Activated naive CD4-positive, alpha-beta T cell treated with anti-CD3 and anti-CD28 coated beads, Interleukin-2, amount 10 ng/mL, durations not matched to agents 7 days and 5 days (primary cell): ENCODE results near the gene MX1.

Experiments used
- CTCF ChIA-PET: fragments of 350-600 bp; sonication (Branson Sonifier 250); formaldehyde crosslinking; loops from one replicate; lab custom pipeline; 2021; ENCODE audit warnings: antibody characterized with exemption; lab: Charles Lee
- DNase-seq: peaks from one replicate; pipeline ENCODE4 v3.0.0-alpha.2; 2020
- H3K27ac Mint-ChIP-seq: one replicate; pipeline ENCODE4 v1.8.0; 2021; ENCODE audit warnings: mild to moderate bottlenecking, moderate library complexity, mixed read lengths
- H3K27me3 Mint-ChIP-seq: one replicate; pipeline ENCODE4 v1.8.0; 2021; ENCODE audit warnings: mild to moderate bottlenecking, mixed read lengths
- H3K36me3 Mint-ChIP-seq: one replicate; pipeline ENCODE4 v1.8.0; 2021; ENCODE audit warnings: mixed read lengths
- H3K4me1 Mint-ChIP-seq: one replicate; pipeline ENCODE4 v1.8.0; 2021; ENCODE audit warnings: mixed read lengths
- H3K4me3 Mint-ChIP-seq: one replicate; pipeline ENCODE4 v1.8.0; 2021; ENCODE audit warnings: mild to moderate bottlenecking, moderate library complexity, mixed read lengths
- H3K9me3 Mint-ChIP-seq: one replicate; pipeline ENCODE4 v1.8.0; 2021; ENCODE audit warnings: mixed read lengths

MX1 gene

GRCh38 chr21:41489329-41489728 lies 63.3 kb downstream of the MX1 start:
- no peak for DNase-seq
- Mint-ChIP-seq H3K4me1 (no peaks in the 10 kb centered on the region), H3K36me3 (no peaks in the 10 kb centered on the region), H3K27ac (no peak overlapping the region), H3K27me3 (no peaks in the 10 kb centered on the region), H3K4me3 (no peak overlapping the region), H3K9me3 (no peaks in the 10 kb centered on the region)
- CTCF ChIA-PET = interaction anchor here (0.6 kb wide), 1 partner anchor 100 kb away, joined by 3 read pairs; no protein-coding TSS in a partner anchor

DNA sequence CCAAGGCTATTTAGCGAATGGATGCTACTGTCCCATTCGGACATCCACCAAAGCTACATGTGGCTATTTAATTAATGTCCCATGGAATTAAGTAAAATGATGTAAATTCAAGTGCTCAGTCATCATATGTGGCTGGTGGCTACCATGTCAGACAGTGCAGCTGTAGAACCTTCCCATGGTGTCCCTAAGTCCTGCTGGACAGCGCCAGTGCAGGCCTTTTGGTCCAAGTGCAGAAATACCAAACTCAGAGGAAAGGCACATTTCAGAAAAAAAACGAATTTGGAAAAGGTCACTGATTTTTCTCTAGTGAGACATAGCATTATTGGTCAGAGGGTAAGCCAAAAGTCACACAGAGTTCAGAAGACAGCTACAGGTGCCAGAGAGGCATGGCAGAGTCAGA lies 64.3 kb downstream of the MX1 start:
- no peak overlapping the region for H3K27ac Mint-ChIP-seq

GRCh38 chr21:41491412-41491811 lies 65.4 kb downstream of the MX1 start:
- H3K4me1 Mint-ChIP-seq = no peaks in the 10 kb centered on the region
- DNase-seq = no peak
- peaks cover 4% of the 10 kb centered on the region for H3K27me3 Mint-ChIP-seq
- CTCF ChIA-PET = no interaction called here
- no peaks in the 10 kb centered on the region for H3K36me3 Mint-ChIP-seq
- H3K27ac Mint-ChIP-seq = no peak overlapping the region
- no peaks in the 10 kb centered on the region for H3K9me3 Mint-ChIP-seq
- H3K4me3 Mint-ChIP-seq = no peak overlapping the region

More for the DNA sequence above, 64.3 kb downstream of the MX1 start:
- CTCF ChIA-PET = no interaction called here
- H3K27me3 Mint-ChIP-seq = peaks cover under 1% of the 10 kb centered on the region
- H3K9me3 Mint-ChIP-seq = no peaks in the 10 kb centered on the region
- H3K36me3 Mint-ChIP-seq = no peaks in the 10 kb centered on the region
- no peak for DNase-seq
- no peaks in the 10 kb centered on the region for H3K4me1 Mint-ChIP-seq
- H3K4me3 Mint-ChIP-seq = no peak overlapping the region

GRCh38 chr21:41494242-41494641 lies 68.2 kb downstream of the MX1 start:
- CTCF ChIA-PET = no interaction called here
- H3K36me3 Mint-ChIP-seq = no peaks in the 10 kb centered on the region
- DNase-seq = no peak
- no peaks in the 10 kb centered on the region for H3K4me1 Mint-ChIP-seq
- H3K27ac Mint-ChIP-seq = no peak overlapping the region
- H3K9me3 Mint-ChIP-seq = no peaks in the 10 kb centered on the region
- no peak overlapping the region for H3K4me3 Mint-ChIP-seq
- H3K27me3 Mint-ChIP-seq = peaks cover 14% of the 10 kb centered on the region

- no peak overlapping the region for H3K4me3 Mint-ChIP-seq
- no peak overlapping the region for H3K27ac Mint-ChIP-seq
- CTCF ChIA-PET = no interaction called here
- no peaks in the 10 kb centered on the region for H3K4me1 Mint-ChIP-seq
- DNase-seq = no peak
- H3K36me3 Mint-ChIP-seq = no peaks in the 10 kb centered on the region
- no peaks in the 10 kb centered on the region for H3K9me3 Mint-ChIP-seq
- H3K27me3 Mint-ChIP-seq = peaks cover 16% of the 10 kb centered on the region
Observed at GRCh38 chr21:41497008-41497407, 71.0 kb downstream of the MX1 start.

GRCh38 chr21:41497788-41498187 lies 71.7 kb downstream of the MX1 start:
- Mint-ChIP-seq H3K4me1 (no peaks in the 10 kb centered on the region), H3K36me3 (no peaks in the 10 kb centered on the region), H3K9me3 (no peaks in the 10 kb centered on the region), H3K27me3 (peaks cover 20% of the 10 kb centered on the region), H3K4me3 (no peak overlapping the region), H3K27ac (no peak overlapping the region)
- DNase-seq = no peak
- CTCF ChIA-PET = no interaction called here

DNA sequence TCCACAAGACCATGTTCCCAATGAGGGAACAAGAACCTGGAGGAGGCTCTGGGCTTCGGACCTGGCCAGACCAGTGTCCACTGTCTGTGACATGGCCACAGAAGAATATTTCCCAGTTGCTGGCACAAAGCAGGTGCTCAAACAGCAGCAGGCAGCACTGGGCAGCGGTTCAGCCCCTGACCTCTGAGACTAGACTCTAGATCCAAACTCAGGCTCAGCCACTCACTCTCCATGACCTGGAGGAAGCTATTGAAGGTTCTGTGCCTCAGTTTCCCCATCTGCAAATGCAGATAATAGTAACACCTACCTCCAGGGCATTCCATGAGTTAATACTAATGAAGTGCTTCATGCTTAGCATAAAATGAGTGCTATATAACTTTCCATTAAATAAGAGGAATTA lies 73.9 kb downstream of the MX1 start:
- CTCF ChIA-PET = no interaction called here
- H3K4me1 Mint-ChIP-seq = peaks cover 6% of the 10 kb centered on the region
- no peak overlapping the region for H3K4me3 Mint-ChIP-seq

GRCh38 chr21:41500363-41500762 lies 74.3 kb downstream of the MX1 start:
- Mint-ChIP-seq H3K4me3 (no peak overlapping the region), H3K9me3 (no peaks in the 10 kb centered on the region), H3K27me3 (peaks cover 39% of the 10 kb centered on the region), H3K4me1 (peaks cover 6% of the 10 kb centered on the region), H3K27ac (no peak overlapping the region), H3K36me3 (no peaks in the 10 kb centered on the region)
- CTCF ChIA-PET = no interaction called here
- DNase-seq = no peak

More for the DNA sequence above, 73.9 kb downstream of the MX1 start:
- no peak for DNase-seq
- H3K27me3 Mint-ChIP-seq = peaks cover 35% of the 10 kb centered on the region
- H3K9me3 Mint-ChIP-seq = no peaks in the 10 kb centered on the region
- H3K27ac Mint-ChIP-seq = no peak overlapping the region
- H3K36me3 Mint-ChIP-seq = no peaks in the 10 kb centered on the region

- H3K27ac Mint-ChIP-seq = no peak overlapping the region
- no peak overlapping the region for H3K4me3 Mint-ChIP-seq
- H3K9me3 Mint-ChIP-seq = no peaks in the 10 kb centered on the region
- no peaks in the 10 kb centered on the region for H3K36me3 Mint-ChIP-seq
- CTCF ChIA-PET = no interaction called here
- no peak for DNase-seq
- peaks cover 6% of the 10 kb centered on the region for H3K4me1 Mint-ChIP-seq
- H3K27me3 Mint-ChIP-seq = peaks cover 41% of the 10 kb centered on the region
Observed at GRCh38 chr21:41500931-41501381, 74.9 kb downstream of the MX1 start.

DNA sequence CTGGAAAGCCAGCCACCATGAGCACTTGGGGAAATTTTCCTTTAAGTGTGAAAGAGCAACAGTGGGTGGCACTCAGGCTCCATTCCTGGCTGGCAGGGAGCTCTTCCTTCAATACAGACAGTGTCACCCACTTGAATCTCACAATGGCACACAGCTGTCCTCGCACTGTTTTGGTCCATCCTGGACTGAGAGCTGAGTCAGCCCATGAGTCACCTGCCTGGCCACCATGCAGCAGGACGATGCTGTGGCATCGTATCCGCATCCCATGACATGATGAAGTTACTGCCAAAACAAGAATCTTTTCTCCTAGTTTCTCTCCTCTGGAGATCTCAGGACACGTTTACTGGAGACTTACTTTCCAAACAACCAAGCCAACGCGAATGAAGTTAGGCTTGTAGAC lies 75.9 kb downstream of the MX1 start:
- no peak overlapping the region for H3K4me3 Mint-ChIP-seq
- DNase-seq = no peak
- no peaks in the 10 kb centered on the region for H3K36me3 Mint-ChIP-seq
- H3K27me3 Mint-ChIP-seq = peaks cover 51% of the 10 kb centered on the region
- H3K9me3 Mint-ChIP-seq = no peaks in the 10 kb centered on the region
- CTCF ChIA-PET = no interaction called here
- H3K4me1 Mint-ChIP-seq = peaks cover 6% of the 10 kb centered on the region
- no peak overlapping the region for H3K27ac Mint-ChIP-seq

GRCh38 chr21:41503331-41503730 lies 77.3 kb downstream of the MX1 start:
- no peaks in the 10 kb centered on the region for H3K36me3 Mint-ChIP-seq
- no peak for DNase-seq
- CTCF ChIA-PET = no interaction called here
- peaks cover 58% of the 10 kb centered on the region for H3K27me3 Mint-ChIP-seq
- no peaks in the 10 kb centered on the region for H3K9me3 Mint-ChIP-seq
- H3K4me1 Mint-ChIP-seq = peaks cover 6% of the 10 kb centered on the region
- H3K4me3 Mint-ChIP-seq = no peak overlapping the region
- H3K27ac Mint-ChIP-seq = no peak overlapping the region

DNA sequence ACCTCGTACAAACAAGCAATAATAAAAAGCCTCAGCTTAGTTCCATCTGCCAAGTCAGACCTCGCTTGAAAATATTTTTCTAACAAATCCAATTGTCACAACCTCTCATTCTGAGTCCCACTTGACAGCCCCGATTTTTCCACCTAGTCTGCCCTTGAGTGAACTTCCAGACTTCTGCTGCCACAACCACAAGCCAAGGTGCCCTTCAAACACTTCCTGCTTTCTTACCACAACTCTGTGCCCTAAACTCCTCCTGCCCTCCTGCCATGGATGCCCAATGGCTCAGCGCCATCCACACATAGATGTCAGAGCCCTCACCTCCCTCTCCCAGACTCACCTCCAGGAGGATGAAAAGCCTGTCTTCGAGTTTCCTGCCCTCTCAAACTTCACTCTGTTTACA lies 78.0 kb downstream of the MX1 start:
- no peak for DNase-seq
- CTCF ChIA-PET = no interaction called here
- no peak overlapping the region for H3K4me3 Mint-ChIP-seq
- no peaks in the 10 kb centered on the region for H3K36me3 Mint-ChIP-seq
- no peak overlapping the region for H3K27ac Mint-ChIP-seq
- peaks cover 6% of the 10 kb centered on the region for H3K4me1 Mint-ChIP-seq
- no peaks in the 10 kb centered on the region for H3K9me3 Mint-ChIP-seq
- H3K27me3 Mint-ChIP-seq = peaks cover 60% of the 10 kb centered on the region

DNA sequence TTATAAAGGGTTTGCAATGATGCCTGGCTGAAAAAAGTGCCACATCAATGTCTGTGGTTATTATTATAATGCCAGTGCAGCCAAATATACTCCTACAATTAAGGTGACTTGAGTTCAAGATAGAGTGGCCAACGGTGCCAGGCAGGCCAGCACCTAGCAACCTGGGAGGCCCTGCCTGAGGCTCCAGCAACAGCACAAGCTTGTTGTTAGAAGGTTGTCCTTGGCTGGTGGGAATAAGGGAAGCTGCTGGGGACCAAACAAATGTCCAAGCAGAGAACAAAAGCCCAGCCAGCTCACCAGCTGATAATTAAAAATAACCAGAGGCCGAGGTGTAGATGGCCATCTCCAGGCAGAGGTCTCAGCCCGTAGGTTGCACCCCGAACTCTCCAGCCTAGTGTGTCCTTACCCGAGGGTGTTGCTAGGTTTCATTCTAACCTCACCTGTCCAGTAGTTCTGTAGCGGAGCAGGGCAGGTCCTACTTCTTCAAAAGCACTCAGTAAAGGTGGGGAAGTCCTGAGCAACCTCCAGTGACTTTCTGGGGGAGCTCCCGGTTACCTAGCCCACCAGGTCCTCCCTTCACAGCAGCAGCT lies 80.1 kb downstream of the MX1 start:
- H3K27ac Mint-ChIP-seq = no peak overlapping the region
- peaks cover 77% of the 10 kb centered on the region for H3K27me3 Mint-ChIP-seq
- CTCF ChIA-PET = interaction anchor here (1.3 kb wide), 1 partner anchor 223 kb away, joined by 7 read pairs; no protein-coding TSS in a partner anchor
- peaks cover 6% of the 10 kb centered on the region for H3K4me1 Mint-ChIP-seq
- no peak overlapping the region for H3K4me3 Mint-ChIP-seq
- no peaks in the 10 kb centered on the region for H3K36me3 Mint-ChIP-seq
- no peak for DNase-seq
- H3K9me3 Mint-ChIP-seq = no peaks in the 10 kb centered on the region

DNA sequence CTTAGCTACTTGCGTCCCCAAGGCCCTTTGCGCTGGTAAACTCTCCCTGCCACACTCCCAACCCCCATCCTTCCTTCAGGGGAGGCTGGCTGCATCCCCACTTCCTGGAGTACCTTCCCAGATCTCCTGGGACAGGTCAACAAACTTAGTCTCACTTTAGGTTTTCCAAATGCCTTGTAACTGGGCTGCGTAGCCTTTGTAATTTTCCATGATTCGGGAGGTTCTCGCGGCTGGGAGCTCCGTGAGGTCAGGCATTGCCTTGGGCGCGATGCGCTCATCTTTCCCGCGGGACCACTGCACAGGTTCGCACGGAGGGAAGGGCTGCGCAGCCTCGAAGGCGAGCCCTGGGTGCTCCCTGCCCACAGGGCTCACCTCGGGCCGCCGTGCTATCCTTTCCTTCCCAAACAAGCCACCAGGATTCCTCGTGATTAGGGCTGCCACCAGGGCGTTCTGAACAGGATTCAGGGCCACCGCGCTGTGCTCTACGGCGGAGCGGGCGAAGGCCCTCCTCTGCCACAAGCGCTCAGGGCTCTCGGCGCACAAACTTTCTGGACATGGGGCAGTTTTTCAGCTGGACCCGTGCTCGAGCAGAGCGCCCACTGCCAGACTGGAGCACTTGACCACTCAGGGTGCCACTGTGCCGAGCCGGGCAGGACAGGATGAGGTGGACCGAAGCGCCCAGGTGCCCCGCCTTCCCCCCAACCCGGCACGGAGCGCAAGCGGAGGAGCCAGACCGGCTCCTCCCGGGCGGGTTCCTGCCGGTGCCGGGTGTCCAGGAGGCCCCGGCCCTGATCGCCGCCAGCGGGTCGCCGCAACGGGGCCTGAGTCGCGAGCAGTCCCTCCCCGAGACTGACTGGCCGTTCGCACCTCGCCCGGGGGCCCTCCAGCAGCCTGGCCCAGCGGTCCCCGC lies 80.8 kb downstream of the MX1 start:
- H3K9me3 Mint-ChIP-seq = no peaks in the 10 kb centered on the region
- CTCF ChIA-PET = interaction anchor here (1.3 kb wide), 1 partner anchor 224 kb away, joined by 7 read pairs; no protein-coding TSS in a partner anchor
- H3K4me1 Mint-ChIP-seq = peaks cover 6% of the 10 kb centered on the region
- no peak overlapping the region for H3K4me3 Mint-ChIP-seq
- no peak for DNase-seq
- peaks cover 80% of the 10 kb centered on the region for H3K27me3 Mint-ChIP-seq
- no peak overlapping the region for H3K27ac Mint-ChIP-seq
- H3K36me3 Mint-ChIP-seq = no peaks in the 10 kb centered on the region
